PC-3 (cell line): ENCODE results near the gene ZNF320.

Experiments used
- CTCF ChIP-seq: fragments of 300-600 bp; sonication (generic); conservative IDR thresholded peaks from 2 replicates; pipeline ENCODE4 v1.5.1; 2017; ENCODE audit warnings: antibody characterized with exemption, low read depth, mild to moderate bottlenecking, low read length
- EZH2 ChIP-seq: fragments of 300-600 bp; sonication (generic); IDR thresholded peaks from one replicate; pipeline ENCODE4 v1.6.1; 2017; ENCODE audit warnings: antibody characterized with exemption, mild to moderate bottlenecking, low read length; ENCODE audit not compliant: unreplicated experiment

GRCh38 chr19:52945652-52946321, 48.4 kb upstream of the ZNF320 start:
- no peak for TF ChIP-seq CTCF
- no peak for TF ChIP-seq EZH2
